Activated CD8-positive, alpha-beta memory T cell treated with anti-CD3 and anti-CD28 coated beads for 36 hours (primary cell): ENCODE data around the gene UPP1. TPM values are rescaled to one million over a fixed set of nuclear protein-coding genes. Genes with fewer than 3 reads are reported as not detected.
"Not testable (repeated sequence)": the region's sequence is repeated elsewhere in the genome, so short reads cannot be mapped to it uniquely, and the experiment has no call there.

Experiments
- CTCF ChIA-PET: fragments of 350-600 bp; sonication (Branson Sonifier 250); formaldehyde crosslinking; loops from one replicate; lab custom pipeline; 2021; ENCODE audit warnings: antibody characterized with exemption; lab: Charles Lee
- POLR2A ChIA-PET: fragments of 350-600 bp; sonication (Branson Sonifier 250); formaldehyde crosslinking; loops from one replicate; lab custom pipeline; 2021; ENCODE audit warnings: antibody characterized with exemption; lab: Charles Lee
- total RNA-seq, 2 experiments: library from RNA; stranded (reverse); gene quantifications; one replicate each; pipeline ENCODE4 v1.2.3, GENCODE V29; 2021

UPP1 gene
- total RNA-seq, result 100 to 1,000 TPM; 123 to 125 TPM

DNA sequence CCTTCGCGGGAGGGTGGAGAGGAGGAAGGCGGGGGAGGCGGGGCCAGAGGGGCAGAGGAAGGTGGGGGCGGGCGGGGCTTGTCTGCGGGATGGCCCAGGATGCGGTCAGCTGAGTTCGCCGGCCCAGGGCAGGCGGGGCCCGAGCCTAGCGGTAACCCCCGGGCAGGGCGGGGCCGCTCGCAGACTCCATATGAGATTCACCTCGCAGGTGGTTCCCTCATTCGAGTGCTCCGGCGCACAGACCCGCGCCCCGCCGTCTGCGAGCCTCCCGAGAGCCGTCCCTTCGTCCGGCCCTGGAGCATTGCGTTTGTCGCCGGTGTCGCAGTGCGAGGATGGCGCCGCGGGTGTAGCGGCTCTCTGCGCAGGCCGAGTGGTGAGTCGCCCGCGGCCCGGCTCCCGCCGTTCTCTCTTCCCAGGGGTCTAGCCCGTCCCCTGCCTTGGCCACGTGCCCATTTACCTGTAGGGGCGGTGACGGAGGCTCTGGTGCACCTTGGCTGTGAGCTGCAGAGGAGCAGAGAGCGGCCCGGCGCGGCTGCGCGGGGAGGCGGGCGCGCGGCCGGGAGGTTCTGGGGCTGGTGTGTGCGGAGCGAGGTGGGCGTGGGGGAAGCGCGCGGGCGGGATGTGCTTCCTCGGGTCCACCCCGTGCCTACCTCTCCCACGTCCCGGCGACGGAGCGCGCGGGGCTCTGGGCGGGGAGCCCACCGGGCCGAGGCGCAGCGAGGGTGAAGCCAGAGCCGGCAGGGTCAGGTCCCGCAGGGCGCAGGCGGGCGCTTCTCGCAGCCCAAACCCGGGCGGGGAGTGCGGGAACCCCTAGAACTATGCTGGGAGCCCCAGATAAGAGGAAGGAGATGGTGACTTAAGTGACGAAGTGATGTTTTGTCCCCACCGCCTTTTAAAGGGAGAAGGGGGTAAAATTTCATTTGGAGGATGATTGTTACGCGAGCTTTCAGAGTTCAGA lies at the start of gene UPP1:
UPP1 (plus strand) TSS at position 220 of the 958 bp plus-strand sequence. CDS start 5,519 bp downstream, outside the sequence.
- POLR2A ChIA-PET, result interaction anchor here (0.6 to 2.0 kb wide), 5 partner anchors 9 to 98 kb away, joined by 3 to 11 read pairs (median 3); no protein-coding TSS in a partner anchor
- CTCF ChIA-PET, result interaction anchor here (1.4 to 1.9 kb wide), 3 partner anchors 10 to 25 kb away, joined by 3 to 8 read pairs (median 4); no protein-coding TSS in a partner anchor

DNA sequence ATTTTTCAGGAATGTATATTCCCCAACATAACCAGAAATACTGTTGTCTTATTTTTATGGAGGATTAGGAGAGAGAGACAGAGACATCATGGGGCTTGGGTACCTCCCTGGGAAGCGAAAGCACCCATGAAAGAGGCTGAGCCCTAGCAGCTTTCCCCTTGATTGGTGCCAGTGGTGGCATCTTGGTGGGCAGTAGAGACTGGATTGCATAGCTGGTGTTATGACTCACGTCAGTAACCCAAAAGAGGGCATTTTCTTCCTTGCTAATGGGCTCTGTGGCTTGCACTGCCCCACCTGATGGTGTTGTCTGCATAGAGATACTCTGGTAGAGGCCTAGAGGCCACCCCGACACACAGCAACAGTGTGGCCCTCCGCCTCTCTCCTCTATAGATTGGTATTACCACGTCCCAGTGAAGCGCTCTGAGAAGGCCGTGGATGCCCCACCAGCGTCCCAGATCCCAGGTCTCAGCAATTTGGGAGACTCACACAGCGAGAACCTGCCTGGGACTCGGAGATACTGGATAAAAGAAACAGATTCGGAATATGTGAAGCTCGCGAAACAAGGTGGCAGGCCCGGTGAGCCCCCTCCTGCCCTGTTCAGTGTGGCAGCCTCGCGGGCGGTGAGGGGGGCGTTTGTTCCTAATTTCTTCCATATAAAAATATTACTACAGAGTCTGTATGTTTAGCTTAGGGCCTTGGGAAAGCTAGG lies 48.0 kb upstream of the UPP1 start:
- ChIA-PET CTCF (interaction anchor here (1.0 kb wide), 1 partner anchor 50 kb away, joined by 5 read pairs; no protein-coding TSS in a partner anchor), POLR2A (no interaction called here)

DNA sequence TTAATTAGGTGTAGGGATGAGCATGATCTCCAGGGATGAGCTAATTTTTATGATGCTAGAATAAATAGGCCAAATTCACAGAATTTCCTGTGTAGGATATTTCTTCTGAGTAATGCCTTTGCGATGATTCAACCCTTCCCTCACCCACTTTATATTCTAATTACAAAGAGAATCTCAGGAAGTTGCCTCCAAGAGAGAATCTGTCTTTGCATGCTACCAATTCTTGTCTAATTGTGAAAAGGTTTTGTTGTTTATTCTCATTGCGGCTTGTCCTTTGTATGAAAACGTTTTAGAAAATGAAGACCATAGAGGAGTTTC lies 47.5 kb upstream of the UPP1 start:
- ChIA-PET POLR2A (no interaction called here), CTCF (interaction anchor here (1.0 kb wide), 1 partner anchor 50 kb away, joined by 5 read pairs; no protein-coding TSS in a partner anchor)

DNA sequence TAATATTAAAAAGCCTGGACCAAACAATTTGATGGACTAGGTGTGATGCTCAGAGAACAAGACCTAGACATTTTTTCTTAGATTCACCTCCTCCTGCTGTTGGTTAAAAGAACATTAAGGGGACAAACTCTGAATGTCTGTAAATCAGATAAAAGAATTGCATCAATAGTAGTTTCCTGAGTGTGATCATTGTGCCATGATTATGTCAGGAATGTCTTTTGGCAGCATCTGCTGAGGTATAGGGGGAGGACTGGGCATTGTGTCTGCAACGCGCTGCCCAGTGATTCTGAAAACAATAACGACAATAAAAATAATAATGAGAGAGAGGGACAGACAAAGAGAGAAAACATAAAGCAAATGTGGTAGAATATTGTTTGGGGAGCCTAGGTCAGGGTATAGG lies 46.8 kb upstream of the UPP1 start:
- CTCF ChIA-PET, result no interaction called here
- POLR2A ChIA-PET, result no interaction called here

DNA sequence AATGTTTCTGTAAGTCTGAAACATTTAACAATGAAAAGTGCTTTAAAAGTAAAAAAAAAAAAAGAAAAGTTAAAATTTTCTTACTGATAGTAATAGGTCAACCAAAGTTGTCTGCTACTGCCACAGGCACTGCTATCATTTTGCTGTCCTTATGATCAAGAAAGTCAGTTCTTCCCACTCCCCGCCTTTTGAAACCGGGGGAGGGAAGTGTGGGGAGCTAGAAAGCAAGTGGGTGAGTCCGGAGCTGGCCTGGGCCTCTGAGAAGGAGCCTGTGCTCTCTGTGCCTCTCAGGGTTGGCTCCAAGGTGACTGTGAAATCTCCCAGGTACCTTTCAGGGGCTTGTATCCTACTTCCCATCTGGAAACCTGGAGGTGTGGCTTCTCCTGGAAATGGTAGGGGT lies 46.4 kb upstream of the UPP1 start:
- ChIA-PET CTCF (interaction anchor here (0.6 to 0.7 kb wide), 2 partner anchors 144 to 146 kb away, joined by 3 read pairs; no protein-coding TSS in a partner anchor), POLR2A (no interaction called here)

DNA sequence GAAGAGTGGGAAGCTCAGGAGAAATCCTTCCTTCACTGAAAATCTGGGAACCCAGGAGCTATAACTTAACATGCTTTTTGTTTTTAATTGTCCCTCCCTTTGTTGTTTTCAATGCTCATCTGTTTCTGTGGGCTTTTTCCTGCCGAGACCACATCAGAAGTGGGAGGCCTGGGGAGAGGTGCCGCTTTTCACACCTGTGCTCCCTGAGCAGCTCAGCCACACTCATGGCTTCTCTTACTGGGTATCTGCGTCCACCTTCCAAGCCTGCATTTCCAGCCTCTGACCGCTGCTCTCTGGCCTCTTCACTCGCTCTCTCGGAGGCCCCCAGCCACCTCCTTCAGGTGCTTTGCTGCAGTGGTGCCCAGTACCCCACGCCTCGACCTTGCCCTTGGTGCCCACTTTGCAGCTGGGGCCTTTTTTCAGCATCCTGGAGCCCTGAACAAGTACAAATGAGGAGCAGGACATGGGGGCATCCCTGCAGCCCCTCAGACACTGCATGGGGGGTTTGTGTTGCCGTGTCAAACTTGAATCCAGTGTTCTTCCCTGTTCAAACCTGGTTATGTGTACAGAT lies 43.8 kb upstream of the UPP1 start:
- POLR2A ChIA-PET, result interaction anchor here (0.6 kb wide), 1 partner anchor 49 kb away, joined by 4 read pairs; no protein-coding TSS in a partner anchor
- CTCF ChIA-PET, result no interaction called here

DNA sequence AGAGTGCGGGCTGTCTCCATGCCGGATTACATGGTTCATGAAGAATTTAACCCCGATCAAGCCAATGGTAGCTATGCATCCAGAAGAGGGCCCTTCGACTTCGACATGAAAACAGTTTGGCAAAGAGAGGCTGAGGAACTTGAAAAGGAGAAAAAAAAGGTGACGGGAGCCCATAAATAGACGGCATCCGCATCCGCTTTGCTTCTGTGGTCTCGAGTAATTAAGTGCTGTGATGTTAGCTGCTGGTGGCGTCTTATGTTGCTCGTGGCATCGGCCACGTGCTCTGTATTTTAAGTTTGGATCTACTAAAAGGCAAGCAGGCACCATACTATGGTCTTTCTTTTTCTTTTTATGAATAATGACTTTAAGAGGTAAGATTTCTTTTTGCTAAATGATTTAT lies 42.6 kb upstream of the UPP1 start:
- ChIA-PET POLR2A (no interaction called here), CTCF (no interaction called here)

DNA sequence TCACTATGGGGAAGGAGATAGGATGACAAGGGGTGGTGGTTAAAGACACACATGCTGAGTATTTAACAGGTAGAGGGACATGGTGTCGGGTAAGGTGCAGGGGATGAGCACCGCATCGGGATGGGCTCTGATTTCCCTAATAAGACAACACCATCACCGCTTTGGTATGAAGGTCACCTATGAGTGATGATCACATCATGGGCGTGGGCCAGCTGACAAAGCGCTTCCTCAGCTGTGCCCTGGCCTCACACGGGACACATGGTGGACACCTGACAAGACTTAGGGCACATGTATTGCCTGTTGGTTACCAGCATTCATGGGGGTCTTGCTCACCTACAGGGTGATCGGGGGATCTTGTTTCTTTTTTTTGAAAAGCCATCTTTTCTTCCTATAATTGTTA lies 41.0 kb upstream of the UPP1 start:
- POLR2A ChIA-PET, result no interaction called here
- CTCF ChIA-PET, result no interaction called here

DNA sequence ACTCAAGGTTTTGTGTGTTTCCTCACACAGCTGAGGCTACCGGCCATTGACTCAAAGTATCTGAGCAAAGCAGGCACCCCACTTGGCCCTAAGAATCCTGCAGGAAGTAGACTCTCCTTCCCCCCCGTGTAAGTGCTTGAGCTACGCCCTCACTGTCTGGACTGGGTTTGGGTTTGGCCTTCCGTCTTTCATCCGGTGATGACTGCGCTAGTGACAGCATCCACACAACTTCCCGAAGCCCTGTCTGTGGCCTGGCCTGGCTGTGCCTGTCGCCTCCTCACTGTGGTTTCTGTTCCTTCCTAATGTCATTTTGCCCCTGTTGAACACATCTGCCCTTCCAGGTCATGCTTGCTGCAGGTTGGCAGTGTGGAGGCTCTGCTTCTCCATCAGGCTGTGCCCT lies 39.2 kb upstream of the UPP1 start:
- CTCF ChIA-PET, result interaction anchor here (1.0 kb wide), 1 partner anchor 11 kb away, joined by 3 read pairs; no protein-coding TSS in a partner anchor
- POLR2A ChIA-PET, result no interaction called here

DNA sequence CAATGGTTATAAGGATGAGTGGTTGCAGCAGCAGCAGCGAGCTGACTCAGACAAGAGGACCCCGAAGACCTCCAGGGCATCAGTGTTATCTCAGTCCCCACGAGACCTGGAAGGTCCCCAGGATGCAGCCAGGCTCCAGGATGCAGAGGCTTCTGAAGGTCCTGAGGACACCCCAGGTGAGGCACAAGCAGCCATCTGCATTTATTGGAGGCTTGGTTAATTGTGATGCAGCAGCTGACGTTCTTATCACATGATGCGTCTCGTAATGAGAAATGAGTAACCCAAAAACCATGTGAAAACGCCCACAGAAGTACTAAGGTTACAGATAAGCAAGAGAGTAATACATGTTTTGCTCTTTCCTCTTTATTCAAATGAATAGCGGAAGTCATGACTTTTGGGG lies 36.3 kb upstream of the UPP1 start:
- ChIA-PET CTCF (no interaction called here), POLR2A (no interaction called here)

DNA sequence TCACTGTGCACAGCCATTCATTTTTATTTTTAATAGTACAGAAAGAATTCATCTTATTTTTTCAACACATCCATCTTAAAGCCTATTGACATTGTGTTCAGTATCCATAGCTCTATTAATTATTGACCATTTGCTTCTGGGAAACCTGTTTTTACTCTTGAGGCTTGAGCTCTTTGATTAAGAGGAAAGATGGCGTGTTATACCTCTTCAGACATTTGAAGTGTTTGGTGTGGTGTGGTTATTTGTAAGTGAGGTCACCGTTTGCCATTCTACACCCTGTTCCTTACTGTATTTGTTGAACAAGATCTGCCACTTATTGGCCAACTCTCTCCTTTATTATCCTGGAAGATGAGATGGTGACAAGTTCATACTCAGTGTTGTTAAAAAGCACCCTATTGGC lies 35.3 kb upstream of the UPP1 start:
- CTCF ChIA-PET, result no interaction called here
- POLR2A ChIA-PET, result no interaction called here

DNA sequence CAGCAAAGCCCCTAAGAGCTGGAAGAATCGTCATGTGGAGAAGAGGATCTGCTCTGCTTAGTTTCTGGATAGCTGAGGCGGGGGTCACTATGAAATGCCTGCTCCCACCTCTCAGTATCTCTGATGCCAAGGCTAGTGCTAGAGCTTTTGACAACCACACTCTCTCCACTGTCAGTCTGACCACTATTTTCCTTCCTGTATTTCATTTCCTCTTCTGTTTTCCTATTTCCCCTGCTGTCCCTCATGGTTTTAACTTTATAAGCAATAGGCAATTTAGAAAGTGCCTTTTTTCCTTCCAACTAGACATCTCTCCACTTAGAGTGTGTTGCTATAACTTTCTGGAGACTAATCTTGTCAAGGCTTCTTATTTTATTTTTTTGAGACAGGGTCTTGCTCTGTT lies 30.1 kb upstream of the UPP1 start:
- POLR2A ChIA-PET, result no interaction called here
- CTCF ChIA-PET, result no interaction called here

DNA sequence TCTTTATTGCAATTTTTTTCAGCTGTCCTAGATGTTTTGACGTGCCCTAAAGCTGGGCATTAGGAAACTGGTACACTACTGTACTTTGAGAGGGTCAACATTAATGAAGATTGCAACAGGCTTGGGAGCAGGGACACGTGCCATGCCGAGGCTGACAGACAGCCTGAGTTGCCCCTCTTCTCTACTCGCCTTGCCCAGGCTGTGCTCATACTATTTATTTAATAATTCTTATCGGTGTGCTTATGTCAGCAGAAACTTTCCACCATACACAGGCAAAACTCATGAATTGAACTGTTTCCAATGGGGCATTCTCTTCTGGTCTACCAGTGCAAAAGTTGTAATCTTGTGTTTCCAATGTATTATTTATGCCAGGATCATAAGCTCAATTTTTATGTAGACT lies 29.4 kb upstream of the UPP1 start:
- POLR2A ChIA-PET, result no interaction called here
- CTCF ChIA-PET, result no interaction called here

DNA sequence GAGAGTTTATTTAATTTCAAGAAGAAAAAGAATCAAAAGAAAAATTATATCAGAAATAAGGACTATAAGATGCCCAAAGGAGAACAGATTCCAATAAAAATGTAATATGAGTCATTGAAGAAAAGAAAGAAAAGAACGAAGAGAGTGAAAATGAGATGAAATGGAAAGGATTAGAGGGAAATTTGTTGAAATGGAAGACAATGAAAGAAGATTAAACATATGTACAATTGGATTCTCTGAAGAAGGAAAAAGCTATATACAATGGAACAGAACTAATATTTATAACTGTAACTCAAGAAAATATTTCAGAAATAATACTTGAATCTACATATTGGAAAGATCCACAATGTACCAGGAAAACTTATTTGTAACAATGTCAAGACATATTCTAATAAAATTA lies 25.1 kb upstream of the UPP1 start:
- POLR2A ChIA-PET, result no interaction called here
- CTCF ChIA-PET, result interaction anchor here (0.6 to 1.2 kb wide), 2 partner anchors 17 to 72 kb away, joined by 3 to 4 read pairs; no protein-coding TSS in a partner anchor

DNA sequence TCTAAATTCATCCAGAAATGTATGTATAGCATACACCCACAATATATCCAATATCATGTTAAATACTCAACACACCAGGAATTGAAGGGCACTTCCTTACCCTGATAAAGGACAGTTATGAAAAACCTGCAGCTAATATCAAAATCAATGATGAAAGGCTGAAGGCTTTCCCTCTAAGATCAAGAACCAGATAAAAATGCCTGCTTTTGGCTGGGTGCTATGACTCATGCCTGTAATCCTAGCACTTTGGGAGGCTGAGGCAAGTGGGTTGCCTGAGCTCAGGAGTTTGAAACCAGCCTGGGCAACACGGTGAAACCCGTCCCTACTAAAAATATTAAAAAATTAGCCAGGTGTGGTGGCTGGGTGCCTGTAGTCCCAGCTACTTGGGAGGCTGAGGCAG lies 21.6 kb upstream of the UPP1 start:
- ChIA-PET CTCF (no interaction called here), POLR2A (interaction anchor here (0.7 kb wide), 1 partner anchor 35 kb away, joined by 3 read pairs; no protein-coding TSS in a partner anchor)

DNA sequence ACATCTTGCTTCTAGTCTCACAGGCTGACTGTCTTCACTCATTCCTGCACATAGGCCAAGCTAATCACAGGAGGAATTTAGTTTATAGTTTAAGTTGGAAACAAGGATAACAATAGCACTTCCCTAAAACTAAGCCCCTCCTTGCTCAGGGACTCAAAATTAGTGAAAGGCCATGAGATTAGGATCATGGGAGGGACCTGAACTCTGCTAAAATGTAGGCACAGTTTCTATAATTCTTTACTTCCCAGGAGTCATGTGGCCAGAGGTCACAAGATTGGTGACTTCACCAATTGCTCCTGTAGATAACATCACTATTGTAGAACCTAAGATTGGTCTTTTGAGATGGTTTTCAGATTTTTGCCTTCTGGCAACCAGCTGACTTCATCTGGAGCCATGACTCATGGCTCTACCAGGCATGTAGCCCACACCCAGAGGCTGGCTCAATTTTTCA lies 14.8 kb upstream of the UPP1 start:
- ChIA-PET CTCF (no interaction called here), POLR2A (no interaction called here)

DNA sequence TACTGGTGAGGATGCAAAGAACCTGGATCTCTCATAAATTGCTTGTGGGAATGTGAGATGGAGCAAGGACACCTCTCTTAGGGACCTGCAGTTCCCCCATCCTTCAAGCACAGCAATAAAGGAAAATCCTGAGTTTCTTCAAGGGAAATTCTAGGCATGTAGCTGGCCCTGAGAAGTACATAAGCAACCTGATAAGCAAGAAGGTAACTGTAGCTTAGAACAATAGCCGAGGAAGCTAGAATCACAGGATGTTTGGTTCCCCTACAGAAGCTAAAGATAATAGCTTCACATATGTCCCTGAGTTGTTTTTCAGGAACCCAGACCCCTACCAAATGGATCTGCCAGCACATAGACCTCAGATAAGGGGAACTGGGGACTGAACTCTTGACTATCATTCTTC lies 11.6 kb upstream of the UPP1 start:
- CTCF ChIA-PET, result no interaction called here
- POLR2A ChIA-PET, result no interaction called here

DNA sequence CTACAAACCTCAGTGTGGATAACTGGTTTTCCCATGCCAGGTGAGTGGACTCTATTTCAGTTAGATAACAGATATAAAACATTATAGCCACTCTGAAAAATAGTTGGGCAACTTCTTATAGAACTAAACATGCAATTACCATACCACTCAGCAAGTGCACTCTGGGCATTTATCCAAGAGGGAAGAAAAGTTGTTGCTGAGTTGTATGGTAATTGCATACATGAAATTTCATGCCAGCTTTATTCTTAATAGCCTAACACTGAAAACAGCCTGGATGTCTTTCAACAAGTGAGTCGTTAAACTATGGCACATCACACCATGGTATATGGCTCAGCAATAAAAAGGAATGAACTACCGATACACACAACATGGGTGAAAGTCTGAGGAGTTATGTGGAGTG lies 10.6 kb upstream of the UPP1 start:
- CTCF ChIA-PET, result no interaction called here
- POLR2A ChIA-PET, result interaction anchor here (0.7 kb wide), 1 partner anchor 18 kb away, joined by 3 read pairs; no protein-coding TSS in a partner anchor

DNA sequence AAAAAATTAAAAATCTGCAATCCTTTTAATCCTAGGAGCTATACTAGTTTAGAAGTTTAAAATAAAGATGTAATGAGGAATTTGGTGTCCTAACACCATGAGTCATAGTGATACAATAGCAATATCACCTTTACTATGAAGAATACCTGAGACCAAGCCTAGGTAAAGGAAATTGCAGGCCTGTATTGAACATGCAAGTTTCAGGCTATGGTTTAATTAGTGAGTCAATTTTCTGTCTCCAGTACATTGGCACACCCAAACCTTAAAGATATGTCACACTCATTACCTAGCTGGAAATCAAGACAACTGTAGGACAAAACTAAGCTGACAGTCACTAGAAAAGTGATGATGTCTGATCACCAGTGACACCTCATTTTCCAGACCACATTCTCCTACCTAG lies 6.7 kb upstream of the UPP1 start:
- CTCF ChIA-PET, POLR2A ChIA-PET: not testable (repeated sequence)
